SK-MEL-5 (cell line): ENCODE results near the gene ADAT3. TPM values are rescaled to one million over a fixed set of nuclear protein-coding genes. Genes with fewer than 3 reads are reported as not detected.
"Not testable (repeated sequence)": the region's sequence is repeated elsewhere in the genome, so short reads cannot be mapped to it uniquely, and the experiment has no call there.

Source experiments
- DNase-seq: peaks from one replicate; pipeline ENCODE4 v3.0.0-alpha.2; 2016; ENCODE audit warnings: low read depth, low spot score
- in situ Hi-C: cut with HindIII; loops from 2 replicates; pipeline ENCODE4 v1.10.0; 2016; ENCODE audit warnings: low sequenced_read_pairs, high pct_unique_total_duplicates, low pct_unique_long_range_greater_than_20kb
- total RNA-seq: library from RNA; depleted of rRNA; stranded (reverse); fragments of >200 nt; shearing (Covaris generic); gene quantifications from 2 replicates; pipeline ENCODE4 v1.2.3, GENCODE V29; 2014

The ADAT3 gene
- total RNA-seq, 1 experiment from 2014 or later = 2.6 TPM

DNA sequence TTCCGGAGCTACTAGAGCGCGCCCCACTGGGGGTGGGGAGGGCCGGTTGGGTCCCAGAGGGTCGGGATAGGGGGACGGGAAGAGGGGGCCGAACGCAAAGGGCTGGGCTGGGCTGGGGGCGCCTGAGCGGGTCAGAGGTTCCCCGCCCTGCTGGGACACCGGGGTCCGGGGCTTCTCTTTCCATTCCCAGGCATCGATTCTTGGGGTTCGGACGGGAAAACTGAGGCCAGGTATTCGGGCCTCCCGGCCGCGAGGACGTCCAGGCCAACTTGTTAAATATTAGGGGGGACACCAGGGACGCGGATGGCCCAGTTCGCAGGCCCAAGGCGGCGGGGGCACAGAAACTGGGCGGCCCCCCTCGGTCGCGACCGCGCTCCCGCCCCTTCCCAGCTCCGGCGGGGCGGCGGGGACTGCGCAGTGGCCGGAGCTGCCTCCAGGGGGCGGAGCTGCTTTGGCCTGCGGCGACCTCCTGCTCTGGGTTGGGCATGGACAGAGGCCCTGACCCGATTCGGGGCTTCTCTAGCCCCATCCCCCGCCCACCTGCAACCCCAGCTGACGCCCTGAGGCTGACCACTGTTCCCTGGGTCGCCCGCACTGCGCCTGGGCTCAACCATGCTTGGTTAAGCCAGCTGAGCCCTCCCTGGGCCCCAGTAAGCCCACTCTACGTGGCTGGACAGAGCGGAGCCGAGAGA lies 40.6 kb upstream of the ADAT3 start:
- DNase-seq = peak; percentile 52
- in situ Hi-C loops = no loop called here

DNA sequence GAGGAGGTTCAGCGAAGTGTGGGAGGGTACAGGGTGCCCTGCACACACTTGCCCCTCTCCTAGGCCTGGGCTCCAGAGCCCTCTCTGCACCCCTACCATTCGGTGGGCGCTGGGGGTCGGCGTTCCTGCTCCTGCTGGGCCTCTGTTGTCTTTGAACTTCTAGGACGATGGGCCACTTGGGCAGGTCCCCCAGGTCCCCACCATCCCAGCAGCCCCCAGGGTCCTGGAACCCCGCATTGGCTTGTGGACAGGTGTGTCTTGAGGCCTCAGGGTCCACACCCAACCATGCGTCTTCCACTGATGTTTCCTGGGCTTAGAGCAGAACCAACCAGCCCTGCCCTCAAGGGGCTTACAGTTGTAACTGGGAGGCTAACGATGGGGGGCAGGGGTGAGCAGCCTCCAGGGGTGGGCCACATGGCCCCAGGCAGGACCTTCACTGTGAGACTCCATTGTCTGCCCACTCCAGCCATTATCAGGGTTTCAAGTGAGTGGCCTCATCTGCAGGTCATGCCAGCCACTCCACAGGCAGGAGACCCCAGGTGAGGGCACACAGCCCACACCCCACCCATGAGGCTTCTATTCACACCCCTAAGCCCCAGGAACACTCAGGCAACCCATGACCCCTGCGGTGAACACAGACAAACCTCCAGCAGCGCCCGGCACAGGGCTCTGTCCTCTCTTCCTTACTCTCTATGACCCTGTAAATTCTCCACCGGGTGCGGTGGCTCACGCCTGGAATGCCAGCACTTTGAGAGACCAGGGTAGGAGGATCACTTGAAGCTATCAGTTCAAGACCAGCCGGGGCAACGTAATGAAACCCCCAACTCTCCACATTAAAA lies 39.8 kb upstream of the ADAT3 start:
- in situ Hi-C loops = no loop called here
- no peak for DNase-seq

DNA sequence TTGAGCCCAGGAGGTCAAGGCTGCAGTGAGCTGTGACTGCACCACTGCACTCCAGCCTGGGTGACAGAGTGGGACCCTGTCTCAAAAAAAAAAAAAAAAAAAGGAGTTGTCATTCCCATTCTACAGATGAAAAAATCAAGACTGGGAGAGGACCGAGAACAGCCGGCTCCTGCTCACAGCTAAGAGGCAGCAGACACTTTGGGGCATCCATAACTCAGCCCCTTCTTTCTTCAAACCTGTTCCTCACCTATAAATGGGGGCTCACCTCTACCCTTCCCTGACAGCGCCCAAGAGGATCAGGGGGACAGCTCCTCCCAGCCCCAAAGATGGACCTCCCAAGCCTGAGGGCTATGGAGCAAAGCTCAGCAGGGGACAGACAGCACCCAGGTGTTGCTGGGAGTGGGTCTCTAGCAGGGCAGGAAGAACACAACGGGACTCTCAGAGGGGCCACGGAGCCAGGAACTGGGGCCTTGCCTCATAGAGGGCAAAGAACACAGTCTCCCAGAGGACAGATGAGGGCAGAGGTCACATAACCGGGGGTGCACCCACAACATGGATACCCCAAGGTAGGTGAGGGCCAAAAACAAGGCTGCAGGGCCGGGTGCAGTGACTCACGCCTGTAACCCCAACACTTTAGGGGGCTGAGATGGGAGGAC lies 38.4 kb upstream of the ADAT3 start:
- in situ Hi-C loops = no loop called here
- DNase-seq = no peak

GRCh38 chr19:1867349-1867724 lies 37.9 kb upstream of the ADAT3 start:
- in situ Hi-C loops = no loop called here
- DNase-seq = no peak

DNA sequence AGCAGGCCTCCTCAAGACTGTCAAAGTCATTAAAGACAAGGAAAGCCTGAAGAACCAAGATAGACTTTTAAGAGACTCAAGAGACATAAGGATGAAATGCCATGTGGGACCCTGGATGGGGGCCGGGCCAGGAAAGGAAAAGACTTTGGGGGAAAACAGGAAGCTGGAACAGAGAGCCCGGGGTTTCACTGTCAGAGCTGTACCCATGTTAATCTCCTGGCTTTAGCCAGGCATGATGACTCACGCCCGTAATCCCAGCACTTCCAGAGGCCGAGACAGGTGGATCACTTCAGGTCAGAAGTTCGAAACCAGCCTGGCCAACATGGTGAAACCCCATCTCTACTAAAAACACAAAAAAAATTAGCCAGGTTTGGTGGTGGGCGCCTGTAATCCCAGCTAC lies 36.2 kb upstream of the ADAT3 start:
- in situ Hi-C loops = no loop called here
- DNase-seq = no peak

- no peak for DNase-seq
- in situ Hi-C loops = no loop called here
Measured at GRCh38 chr19:1871140-1871597, 34.0 kb upstream of the ADAT3 start.

DNA sequence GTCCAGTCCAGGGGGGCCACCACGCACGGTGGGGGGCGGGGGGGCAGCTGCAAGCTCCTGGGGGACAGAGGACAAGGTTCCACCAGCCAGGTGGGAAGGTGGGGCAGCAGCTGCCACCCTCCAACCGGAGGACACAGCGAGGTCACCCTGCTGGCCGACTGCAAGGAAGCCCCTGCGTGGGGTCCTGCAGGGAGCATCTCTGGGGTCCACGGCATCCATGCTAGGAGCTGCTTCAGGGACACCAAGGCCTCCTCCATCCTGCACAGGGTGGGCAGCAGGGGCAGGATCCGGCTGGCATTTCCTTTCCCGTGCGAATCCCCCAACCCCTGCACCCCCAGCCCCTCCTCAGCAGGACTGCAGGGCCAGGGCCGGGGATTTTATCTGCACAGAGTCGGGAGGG lies 33.6 kb upstream of the ADAT3 start:
- in situ Hi-C loops = no loop called here
- no peak for DNase-seq

GRCh38 chr19:1872807-1873523 lies 32.2 kb upstream of the ADAT3 start:
- DNase-seq = no peak
- in situ Hi-C loops = no loop called here

DNA sequence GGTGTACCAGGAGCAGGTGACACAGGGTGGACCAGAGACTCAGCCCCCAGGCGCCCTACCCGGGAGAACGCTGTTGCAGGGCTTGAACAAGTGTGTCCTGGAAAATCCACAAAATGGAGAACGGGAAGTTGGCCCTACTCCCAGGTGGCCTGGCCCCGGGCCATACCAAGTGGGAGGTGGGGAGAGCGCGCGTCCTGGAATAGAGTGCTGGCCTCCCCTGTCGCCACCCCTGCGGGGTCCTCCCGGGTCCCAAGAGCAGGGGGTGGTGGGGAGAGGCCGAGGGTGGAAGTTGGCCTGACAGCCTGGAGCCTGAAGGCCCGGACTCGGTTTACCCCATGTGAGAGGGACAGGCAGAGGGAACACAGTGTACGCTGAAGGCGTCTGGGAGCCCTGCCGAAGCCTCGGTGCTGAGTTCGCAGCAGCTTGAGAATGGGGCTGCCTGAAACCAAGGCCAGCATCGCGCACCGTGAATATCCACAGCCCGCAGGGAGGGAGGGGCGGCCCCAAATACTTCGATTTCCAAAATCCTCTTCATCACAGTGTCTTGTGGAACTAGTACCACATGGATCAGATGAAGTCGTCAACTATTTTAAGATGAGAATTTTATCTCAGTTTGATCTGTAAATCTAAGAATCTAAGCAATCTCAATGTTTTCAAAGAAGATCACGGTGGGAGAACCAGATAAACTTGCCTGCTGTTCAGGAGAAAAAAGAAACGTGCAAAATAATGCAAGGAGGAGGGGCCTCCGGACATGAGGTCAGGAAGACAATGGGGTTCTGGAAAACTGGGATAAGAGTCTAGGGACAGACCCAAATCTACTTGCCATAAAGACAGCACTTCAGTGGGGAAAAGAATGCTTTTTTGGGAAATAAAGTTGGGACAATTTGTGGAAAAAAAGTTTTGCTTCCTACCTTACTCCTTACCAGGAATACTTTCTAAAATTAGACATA lies 31.4 kb upstream of the ADAT3 start:
- no peak for DNase-seq
- in situ Hi-C loops = no loop called here

- in situ Hi-C loops = no loop called here
- DNase-seq = no peak
Measured at GRCh38 chr19:1874554-1875185, 30.5 kb upstream of the ADAT3 start.

GRCh38 chr19:1875265-1875645 lies 29.9 kb upstream of the ADAT3 start:
- DNase-seq, in situ Hi-C loops: not testable (repeated sequence)

GRCh38 chr19:1875646-1876495 lies 29.3 kb upstream of the ADAT3 start:
- peak; percentile 86 for DNase-seq
- in situ Hi-C loops = no loop called here

DNA sequence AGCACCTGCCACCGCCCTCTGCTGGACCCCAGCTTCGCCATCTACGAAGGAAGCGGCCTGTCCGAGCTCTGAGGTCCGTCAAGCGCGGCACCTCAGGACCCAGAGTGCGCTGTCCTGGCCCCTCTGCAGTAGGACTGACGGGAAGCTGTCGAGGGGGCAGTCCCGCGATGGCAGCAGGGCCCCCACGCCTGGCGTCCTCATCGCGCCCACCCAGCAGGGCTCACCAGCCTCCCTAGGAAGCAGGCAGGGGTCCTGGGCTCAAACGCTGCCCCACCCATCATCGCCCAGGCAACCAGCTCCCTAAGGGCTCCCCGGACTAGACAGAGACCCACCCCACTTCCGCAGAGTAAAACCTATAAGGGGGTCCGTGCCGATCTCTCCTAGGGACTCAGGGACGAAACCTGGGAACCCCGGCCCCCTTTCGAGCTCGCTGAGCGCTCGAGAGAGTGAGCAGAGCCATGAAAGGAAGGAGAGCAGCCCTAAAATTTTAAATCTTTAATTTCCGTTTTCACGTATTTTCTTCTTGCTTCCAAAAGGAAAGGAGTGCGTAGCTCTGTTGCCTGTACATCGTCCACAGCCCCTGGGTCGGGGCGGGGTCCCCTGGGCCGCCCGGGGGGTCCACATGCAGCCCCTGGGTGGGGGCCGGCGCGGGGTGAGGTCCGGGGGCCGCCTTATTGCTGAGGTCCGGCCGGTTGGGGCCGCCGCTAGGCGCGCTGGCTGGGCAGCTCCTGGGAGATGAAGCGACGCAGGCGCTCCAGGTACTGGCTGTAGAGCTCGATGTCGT lies 28.5 kb upstream of the ADAT3 start:
- in situ Hi-C loops, DNase-seq: not testable (repeated sequence)

GRCh38 chr19:1877280-1877660 lies 27.9 kb upstream of the ADAT3 start:
- in situ Hi-C loops = not testable (repeated sequence)

GRCh38 chr19:1878583-1878982 lies 26.6 kb upstream of the ADAT3 start:
- DNase-seq, in situ Hi-C loops: not testable (repeated sequence)

More at GRCh38 chr19:1877280-1877660, 27.9 kb upstream of the ADAT3 start:
- not testable (repeated sequence) for DNase-seq
